ENCODE results near the gene ODC1. TPM values are rescaled to one million over a fixed set of nuclear protein-coding genes. Genes with fewer than 3 reads are reported as not detected.

Gene ODC1
- total RNA-seq, 1 donor from 2014 or later = 12.1 TPM

DNA sequence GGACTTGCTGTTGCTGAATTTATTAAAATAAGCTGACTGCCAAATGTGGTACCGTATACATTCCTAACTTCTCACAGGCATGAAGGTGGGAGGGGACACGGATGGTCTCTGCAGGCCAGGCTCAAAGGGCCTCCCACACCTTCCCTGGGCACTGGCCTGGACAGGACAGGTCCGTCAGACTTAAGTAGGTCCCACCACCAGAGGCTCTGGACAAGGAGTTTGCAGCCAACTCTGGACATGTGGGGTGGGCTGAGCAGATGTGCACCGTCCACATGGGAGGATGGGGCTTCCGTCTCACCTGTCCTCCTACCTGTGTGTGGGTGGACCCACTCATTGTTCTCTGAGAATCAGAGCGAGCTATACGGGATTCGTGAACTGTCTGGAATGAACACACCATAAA lies 8.2 kb downstream of the ODC1 start:
- peaks cover 4% of the 10 kb centered on the region for H3K27me3 Mint-ChIP-seq (ENCODE audit: unreplicated experiment)
- H3K9me3 Mint-ChIP-seq (ENCODE audit: unreplicated experiment) = no peaks in the 10 kb centered on the region
- no peak overlapping the region for H3K4me3 Mint-ChIP-seq (ENCODE audit: unreplicated experiment)
- no peak for DNase-seq (ENCODE audit: low spot score)
- TF ChIP-seq, protein P1, sequence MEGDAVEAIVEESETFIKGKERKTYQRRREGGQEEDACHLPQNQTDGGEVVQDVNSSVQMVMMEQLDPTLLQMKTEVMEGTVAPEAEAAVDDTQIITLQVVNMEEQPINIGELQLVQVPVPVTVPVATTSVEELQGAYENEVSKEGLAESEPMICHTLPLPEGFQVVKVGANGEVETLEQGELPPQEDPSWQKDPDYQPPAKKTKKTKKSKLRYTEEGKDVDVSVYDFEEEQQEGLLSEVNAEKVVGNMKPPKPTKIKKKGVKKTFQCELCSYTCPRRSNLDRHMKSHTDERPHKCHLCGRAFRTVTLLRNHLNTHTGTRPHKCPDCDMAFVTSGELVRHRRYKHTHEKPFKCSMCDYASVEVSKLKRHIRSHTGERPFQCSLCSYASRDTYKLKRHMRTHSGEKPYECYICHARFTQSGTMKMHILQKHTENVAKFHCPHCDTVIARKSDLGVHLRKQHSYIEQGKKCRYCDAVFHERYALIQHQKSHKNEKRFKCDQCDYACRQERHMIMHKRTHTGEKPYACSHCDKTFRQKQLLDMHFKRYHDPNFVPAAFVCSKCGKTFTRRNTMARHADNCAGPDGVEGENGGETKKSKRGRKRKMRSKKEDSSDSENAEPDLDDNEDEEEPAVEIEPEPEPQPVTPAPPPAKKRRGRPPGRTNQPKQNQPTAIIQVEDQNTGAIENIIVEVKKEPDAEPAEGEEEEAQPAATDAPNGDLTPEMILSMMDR (IDR thresholded peaks at IDR 0.05; ENCODE audit: unreplicated experiment) = no peak
- no peak overlapping the region for H3K27ac Mint-ChIP-seq (ENCODE audit: unreplicated experiment)
- no peaks in the 10 kb centered on the region for H3K4me1 Mint-ChIP-seq (ENCODE audit: unreplicated experiment)
- H3K36me3 Mint-ChIP-seq (ENCODE audit: low read depth, unreplicated experiment) = no peaks in the 10 kb centered on the region

DNA sequence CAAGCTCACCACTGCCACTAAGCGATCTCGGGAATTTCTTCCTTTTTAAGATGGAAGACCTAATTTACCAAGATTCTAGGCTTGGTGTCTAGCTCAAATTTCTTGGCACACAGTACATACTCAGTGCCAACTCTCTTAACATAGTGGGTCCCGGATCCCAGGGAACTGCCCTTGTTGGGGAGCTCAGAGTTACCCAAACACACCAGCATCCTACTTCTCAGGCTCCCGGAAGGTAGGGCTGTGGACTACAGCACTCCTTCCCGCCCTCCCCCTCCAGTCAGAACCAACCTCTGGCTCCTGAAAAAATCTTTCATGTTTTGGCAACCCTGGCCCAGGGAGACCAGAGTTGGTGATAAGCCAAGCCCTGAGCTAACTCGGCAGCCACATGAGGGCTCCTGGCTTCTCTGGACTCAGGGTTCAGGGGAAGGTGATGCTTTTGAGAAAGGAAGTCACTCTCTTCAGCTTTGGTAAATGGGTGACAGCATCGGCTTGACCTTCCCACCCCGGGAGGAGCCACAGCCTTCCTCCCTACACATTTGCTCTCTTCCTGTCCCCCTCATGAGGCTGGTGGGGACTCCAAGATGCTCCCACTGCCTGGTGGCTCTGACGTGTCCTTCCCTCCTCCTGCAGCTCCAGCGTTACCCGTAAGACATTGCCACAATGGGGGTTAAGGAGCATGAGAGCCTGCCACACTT lies 8.8 kb downstream of the ODC1 start:
- H3K9me3 Mint-ChIP-seq (ENCODE audit: unreplicated experiment) = no peaks in the 10 kb centered on the region
- no peaks in the 10 kb centered on the region for H3K36me3 Mint-ChIP-seq (ENCODE audit: low read depth, unreplicated experiment)
- TF ChIP-seq, protein P1 (IDR thresholded peaks at IDR 0.05; ENCODE audit: unreplicated experiment) = no peak

DNA sequence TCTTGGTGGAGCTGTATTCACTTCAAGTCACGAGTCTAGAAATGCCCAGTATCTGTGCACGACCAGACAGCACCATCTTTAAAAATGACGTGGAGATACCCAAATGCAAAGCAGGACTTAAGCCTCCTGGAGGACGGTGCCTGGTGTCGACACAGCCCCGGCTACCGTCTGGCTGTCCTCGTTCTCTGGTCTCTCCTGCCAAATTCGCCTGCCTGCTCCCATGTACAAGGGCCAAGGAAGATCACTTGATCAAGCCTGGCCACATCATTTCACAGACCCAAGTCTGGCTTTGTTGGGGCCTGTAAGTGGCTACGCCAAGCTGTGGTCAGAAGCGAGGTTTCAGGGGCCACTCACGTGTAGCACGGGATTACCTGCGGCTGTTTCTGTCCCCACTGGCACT lies 9.4 kb downstream of the ODC1 start:
- Mint-ChIP-seq H3K27ac (ENCODE audit: unreplicated experiment) (no peak overlapping the region), H3K9me3 (ENCODE audit: unreplicated experiment) (no peaks in the 10 kb centered on the region), H3K4me3 (ENCODE audit: unreplicated experiment) (no peak overlapping the region), H3K4me1 (ENCODE audit: unreplicated experiment) (no peaks in the 10 kb centered on the region), H3K36me3 (ENCODE audit: low read depth, unreplicated experiment) (no peaks in the 10 kb centered on the region), H3K27me3 (ENCODE audit: unreplicated experiment) (peaks cover 4% of the 10 kb centered on the region)
- TF ChIP-seq, protein P1 (IDR thresholded peaks at IDR 0.05; ENCODE audit: unreplicated experiment) = no peak
- no peak for DNase-seq (ENCODE audit: low spot score)

More for the DNA sequence above, 8.8 kb downstream of the ODC1 start:
- Mint-ChIP-seq H3K27ac (ENCODE audit: unreplicated experiment) (no peak overlapping the region), H3K4me1 (ENCODE audit: unreplicated experiment) (no peaks in the 10 kb centered on the region), H3K4me3 (ENCODE audit: unreplicated experiment) (no peak overlapping the region), H3K27me3 (ENCODE audit: unreplicated experiment) (peaks cover 4% of the 10 kb centered on the region)
- no peak for DNase-seq (ENCODE audit: low spot score)

DNA sequence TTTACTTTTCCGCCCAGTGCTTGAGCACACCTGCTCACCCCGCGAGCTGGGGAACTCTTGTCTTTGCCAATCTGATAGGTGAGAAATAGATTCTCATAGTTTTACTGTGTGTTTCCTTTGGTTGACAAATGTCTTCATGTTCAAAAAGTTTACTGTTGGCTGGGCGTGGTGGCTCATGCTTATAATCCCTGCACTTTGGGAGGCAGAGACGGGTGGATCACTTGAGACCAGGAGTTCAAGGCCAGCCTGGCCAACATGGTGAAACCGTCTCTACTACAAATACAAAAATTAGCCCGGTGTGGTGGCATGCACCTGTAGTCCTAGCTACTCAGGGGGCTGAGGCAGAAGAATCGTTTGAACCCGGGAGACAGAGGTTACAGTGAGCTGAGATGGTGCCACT lies 10.3 kb downstream of the ODC1 start:
- Mint-ChIP-seq H3K27me3 (ENCODE audit: unreplicated experiment) (peaks cover 4% of the 10 kb centered on the region), H3K36me3 (ENCODE audit: low read depth, unreplicated experiment) (peaks cover 5% of the 10 kb centered on the region), H3K4me3 (ENCODE audit: unreplicated experiment) (no peak overlapping the region), H3K27ac (ENCODE audit: unreplicated experiment) (no peak overlapping the region), H3K9me3 (ENCODE audit: unreplicated experiment) (no peaks in the 10 kb centered on the region), H3K4me1 (ENCODE audit: unreplicated experiment) (peaks cover 2% of the 10 kb centered on the region)
- DNase-seq (ENCODE audit: low spot score) = no peak
- TF ChIP-seq, protein P1 (IDR thresholded peaks at IDR 0.05; ENCODE audit: unreplicated experiment) = no peak

DNA sequence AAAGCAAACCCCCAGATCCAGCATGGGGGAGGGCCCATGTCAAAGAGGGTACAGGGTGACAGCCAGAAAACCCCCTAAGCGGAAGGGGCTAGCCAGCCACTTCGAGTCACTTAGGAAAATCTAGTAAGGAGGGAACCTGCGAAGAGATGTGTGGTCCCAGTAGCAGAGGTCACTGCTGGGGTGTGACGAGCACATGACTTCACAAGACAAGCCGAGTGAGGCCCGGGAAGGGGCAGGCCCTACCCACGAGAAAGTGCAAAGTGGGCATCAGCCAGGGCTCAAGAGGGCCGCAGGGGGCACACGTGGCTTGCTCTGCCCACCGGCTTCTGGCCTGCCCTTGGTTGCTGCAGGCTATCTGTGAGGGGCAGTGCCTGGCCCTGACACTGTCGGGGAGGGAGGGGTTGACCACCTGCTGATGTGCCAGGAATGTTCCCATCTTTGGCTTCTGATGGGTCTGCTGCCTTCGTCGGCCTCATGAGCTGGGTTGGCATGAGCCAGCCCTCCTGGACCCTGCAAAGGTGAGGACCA lies 11.5 kb downstream of the ODC1 start:
- peaks cover 2% of the 10 kb centered on the region for H3K4me1 Mint-ChIP-seq (ENCODE audit: unreplicated experiment)
- H3K27me3 Mint-ChIP-seq (ENCODE audit: unreplicated experiment) = peaks cover 4% of the 10 kb centered on the region
- no peak overlapping the region for H3K4me3 Mint-ChIP-seq (ENCODE audit: unreplicated experiment)

More for the DNA sequence above, 11.5 kb downstream of the ODC1 start:
- TF ChIP-seq, protein P1 (IDR thresholded peaks at IDR 0.05; ENCODE audit: unreplicated experiment) = no peak
- no peaks in the 10 kb centered on the region for H3K9me3 Mint-ChIP-seq (ENCODE audit: unreplicated experiment)
- no peak overlapping the region for H3K27ac Mint-ChIP-seq (ENCODE audit: unreplicated experiment)
- H3K36me3 Mint-ChIP-seq (ENCODE audit: low read depth, unreplicated experiment) = peaks cover 5% of the 10 kb centered on the region
- DNase-seq (ENCODE audit: low spot score) = no peak

All from endothelial cell (in vitro differentiated cells).